Activated CD8-positive, alpha-beta memory T cell treated with anti-CD3 and anti-CD28 coated beads, Interleukin-2, amount 50 U/mL, for 24 hours (primary cell): ENCODE measurements around the gene SOD3.

Experiments used
- DNase-seq: peaks from one replicate; pipeline ENCODE4 v3.0.0-alpha.2; 2020; ENCODE audit errors: extremely low read depth

Gene SOD3

DNA sequence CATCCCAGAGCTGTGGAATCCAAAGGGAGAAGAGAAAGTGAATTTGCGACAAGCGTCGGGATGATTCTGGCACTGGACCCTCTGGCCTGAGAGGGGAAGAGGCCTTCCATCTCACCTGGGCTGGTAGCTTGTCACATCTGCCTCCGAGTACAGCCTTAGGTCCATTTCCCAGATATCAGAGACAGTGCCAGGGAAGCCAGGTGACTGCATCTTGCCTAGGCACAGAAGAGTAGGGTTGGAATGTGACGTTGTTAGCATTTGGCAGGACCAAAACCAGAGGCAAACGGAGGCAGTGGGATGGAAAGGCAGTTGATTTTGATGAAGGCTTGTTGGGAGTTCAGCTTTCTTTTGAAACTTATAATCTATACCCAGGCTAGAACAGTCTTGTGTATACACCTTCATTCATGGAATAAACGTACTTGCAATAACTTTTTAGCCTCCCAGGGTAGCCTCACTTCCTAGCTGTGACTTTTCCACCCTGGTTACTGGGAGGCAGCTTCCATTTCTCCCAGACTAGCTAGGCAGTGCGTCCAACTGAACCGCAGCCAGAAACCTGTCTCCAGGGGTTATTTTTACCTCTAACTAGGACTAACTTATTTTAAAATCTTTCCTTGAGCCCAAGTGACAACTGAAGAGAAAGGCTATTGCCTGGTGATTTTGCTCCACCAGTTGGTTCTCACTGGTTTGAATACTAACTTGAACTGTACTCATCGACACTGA is 5.9 kb downstream of the SOD3 start:
- DNase-seq = no peak

- DNase-seq = no peak
Observed at GRCh38 chr4:24802648-24803047, 7.3 kb downstream of the SOD3 start.

GRCh38 chr4:24805067-24805466 is 9.7 kb downstream of the SOD3 start:
- DNase-seq = no peak

DNA sequence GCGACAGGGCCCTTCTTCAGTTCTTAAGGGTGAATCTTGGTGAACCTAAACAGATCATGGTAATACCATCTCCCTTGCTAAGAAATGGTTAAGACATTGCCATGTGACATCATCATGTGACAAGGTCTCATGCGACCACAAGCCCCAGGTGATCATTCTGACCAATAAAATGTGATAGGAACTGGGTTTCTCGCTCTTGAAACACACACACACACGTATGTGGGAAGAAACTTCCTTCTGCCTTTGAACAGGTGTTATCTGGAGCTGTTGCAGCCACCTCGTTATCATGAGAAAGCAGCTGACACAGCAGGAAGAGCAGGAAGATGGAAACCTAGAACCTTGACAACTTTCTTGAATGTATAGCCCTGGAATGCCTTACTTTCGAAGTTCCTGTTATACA is 10.2 kb downstream of the SOD3 start:
- DNase-seq = no peak

GRCh38 chr4:24806206-24806990 is 11.0 kb downstream of the SOD3 start:
- DNase-seq = no peak

- no peak for DNase-seq
Observed at GRCh38 chr4:24807611-24808010, 12.2 kb downstream of the SOD3 start.

GRCh38 chr4:24808261-24808660 is 12.9 kb downstream of the SOD3 start:
- DNase-seq = no peak

- no peak for DNase-seq
Observed at GRCh38 chr4:24808955-24809354, 13.6 kb downstream of the SOD3 start.

- DNase-seq = no peak
Observed at GRCh38 chr4:24809376-24809775, 14.0 kb downstream of the SOD3 start.

GRCh38 chr4:24809815-24810405 is 14.5 kb downstream of the SOD3 start:
- DNase-seq = no peak

DNA sequence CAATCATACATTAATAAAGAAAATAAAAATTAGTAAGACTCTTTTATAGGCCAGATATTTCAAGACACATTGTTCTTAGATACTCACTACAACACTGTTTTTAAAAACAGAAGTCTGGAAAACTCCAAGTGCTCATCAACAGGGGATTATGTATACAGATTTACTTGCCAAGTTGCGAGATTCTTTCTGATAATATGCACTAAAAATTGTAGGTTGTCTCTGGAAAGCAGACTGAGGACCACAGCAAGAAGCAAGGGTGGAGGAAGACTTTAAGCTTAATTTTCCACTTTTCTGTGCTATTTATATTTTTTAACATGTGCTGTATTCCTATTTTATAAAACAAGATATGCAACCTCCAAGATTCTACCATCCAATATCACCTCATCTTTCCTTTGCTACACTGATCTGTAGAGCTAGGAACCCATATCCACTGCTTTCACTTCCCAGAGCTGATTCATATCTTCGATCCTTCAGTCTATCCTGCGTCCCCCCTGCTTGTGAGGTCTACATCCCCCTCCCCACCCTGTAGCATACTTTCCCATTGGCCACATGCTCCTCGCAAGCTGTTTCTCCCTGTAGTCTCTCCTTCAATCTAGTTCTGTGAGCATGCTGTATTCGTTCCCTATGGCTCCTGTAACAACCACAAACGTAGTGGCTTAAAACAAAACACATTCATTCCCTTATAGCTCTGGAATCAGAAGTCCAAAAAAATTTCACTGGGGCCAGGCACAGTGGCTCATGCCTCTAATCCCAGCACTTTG is 15.7 kb downstream of the SOD3 start:
- no peak for DNase-seq

- no peak for DNase-seq
Observed at GRCh38 chr4:24813732-24814131, 18.4 kb downstream of the SOD3 start.

DNA sequence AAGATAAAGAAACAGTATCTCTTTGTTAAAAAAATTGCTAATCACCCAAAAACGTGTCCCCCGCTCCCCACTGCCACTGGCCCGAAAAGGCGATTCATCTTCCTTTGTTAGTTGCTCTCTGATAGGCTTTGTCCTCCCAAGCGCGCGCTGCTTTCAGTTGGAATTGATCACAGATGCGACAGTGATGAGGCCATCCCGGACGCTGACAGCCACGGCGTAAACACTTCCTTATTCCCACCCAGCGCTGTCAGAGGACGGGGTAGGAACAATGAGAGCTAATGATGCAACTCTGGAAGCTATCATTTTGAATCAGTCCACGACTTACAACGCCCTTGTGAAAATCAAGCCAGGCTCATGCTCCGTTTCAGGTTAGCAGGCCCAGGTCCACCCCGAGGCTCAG is 21.4 kb downstream of the SOD3 start:
- no peak for DNase-seq

DNA sequence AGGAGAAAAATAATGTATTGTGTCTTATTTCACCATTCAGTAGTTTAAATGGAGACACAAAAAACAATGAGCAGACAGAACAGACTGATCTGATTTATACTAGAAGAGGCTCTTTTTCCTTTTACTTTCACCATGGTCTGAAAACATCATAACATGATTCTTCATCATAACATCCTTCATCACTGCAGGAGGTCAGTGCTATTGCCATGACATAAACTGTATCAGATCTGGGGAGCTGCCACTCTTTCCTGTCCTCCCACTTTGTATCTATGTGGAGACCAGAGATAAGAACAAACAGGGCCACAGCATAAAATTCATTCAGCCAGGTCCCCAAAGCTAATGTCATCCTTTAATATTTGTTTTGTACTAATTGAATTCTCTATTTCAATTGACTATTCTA is 25.2 kb downstream of the SOD3 start:
- no peak for DNase-seq

DNA sequence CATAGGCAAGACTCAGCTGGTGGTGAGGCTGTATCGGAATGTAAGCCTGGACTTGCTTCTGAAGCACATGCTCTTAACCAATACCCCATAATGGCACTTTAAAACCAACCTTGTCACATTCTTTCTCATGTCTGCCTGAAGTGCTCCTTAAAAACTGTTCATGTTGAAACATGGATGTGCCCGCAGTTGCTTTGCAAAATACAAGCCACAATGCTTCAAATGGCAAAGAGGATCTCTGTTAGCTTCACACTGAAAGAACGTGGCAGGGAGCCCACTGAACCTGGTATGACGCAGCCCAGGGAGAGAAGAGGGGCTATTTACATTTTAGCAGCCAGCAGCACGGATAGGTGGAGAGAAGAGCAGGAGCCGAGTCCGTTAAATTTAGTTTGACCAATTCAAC is 29.3 kb downstream of the SOD3 start:
- DNase-seq = no peak

DNA sequence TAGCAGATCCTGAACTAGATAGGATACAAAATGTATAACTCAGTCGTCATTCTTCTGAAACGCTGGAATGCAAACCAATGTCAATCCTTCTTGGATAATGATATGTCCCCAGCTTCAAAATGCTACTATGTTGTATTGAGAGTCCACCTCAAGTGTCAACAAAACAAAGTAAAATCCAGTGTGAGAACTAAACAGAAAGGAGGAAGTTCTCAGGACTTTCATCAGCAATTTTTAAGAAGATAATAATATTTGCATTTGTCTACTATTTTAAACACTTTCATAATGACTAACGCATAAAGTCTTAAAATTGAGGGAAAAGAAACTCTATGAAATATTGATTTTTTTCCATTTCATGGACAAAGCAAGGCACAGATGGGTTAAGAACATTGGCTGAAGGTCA is 36.3 kb downstream of the SOD3 start:
- DNase-seq = no peak

DNA sequence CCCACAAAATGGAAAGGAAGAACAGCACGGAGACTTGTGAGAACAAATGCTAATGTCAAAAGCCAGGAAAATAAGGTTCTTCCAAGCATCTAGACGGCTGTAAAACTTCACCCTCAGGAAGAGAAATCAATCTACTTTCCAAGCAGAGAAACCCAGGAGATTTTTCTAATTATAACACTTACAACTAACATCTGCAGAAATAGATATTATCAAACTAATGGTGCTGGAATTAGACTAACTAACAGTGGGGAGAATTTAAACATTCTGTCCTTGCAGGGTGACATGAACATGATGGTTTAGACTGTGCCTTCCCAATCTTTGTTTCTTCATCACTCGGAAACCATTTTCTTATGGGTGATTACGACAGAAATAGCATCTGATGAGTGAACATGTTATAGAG is 40.3 kb downstream of the SOD3 start:
- no peak for DNase-seq

DNA sequence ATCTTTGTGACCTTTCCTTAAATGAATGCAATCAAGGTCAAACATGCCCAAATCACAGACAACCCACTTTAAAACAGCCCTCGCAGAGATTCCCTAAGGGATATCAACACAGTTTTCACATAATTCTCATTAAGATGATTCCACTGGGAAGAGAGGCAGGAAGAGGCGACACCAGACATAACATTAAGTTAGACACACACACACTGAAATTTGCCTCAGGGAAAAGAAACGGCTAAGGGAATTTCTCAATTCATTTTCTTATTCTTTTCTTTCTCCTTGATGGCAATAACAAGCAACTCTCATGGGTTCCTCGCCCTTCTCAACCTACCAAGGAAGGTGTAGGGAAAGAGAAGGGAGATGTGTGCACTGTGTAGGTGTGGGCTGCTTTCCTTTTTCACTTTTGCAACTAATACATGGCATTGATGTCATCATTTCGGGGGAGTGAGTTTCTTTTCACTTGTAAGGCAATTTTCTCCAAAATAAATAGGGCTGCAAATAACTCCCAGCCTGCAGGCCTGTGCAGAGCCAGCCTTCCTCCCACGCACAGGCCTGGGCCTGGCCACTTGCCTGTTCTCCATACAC is 41.4 kb downstream of the SOD3 start:
- DNase-seq = no peak

DNA sequence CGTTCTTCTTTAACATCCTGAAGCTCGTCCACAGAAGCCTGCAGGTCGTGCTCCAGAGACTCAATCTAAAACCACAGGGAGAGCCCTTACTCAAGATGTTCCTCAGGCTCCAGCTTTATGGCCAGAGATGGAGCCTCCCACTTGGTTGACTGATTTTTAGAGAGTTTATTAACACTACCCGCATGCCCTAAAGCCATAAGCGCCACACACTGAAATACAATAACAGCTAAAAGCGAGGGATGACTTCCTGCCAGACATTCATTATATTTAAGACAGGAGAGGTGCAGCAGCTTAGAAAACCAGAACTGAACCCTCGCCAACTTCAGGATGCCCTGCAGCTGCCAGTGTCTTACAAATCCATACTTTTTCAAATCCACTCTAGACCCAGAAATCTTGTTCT is 42.0 kb downstream of the SOD3 start:
- DNase-seq = no peak

DNA sequence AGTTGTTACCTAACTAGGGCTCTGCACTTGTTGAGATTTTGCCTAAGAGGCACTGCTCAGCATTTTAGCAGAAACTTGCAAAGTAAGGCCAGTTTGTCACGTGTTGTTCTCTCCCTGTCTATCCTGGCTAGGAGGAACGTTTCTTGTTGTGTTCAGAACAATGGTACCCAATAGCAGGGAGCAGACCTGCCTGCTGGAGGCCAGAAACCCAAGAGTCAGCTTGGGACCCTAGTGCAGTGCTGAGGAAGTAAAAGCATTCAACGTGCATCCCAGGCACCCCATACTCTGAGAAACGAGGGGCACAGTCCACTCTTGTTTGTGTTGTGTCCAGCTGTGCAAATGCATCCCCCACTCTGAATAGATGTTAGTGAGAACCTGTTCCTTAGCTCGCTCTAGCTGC is 42.4 kb downstream of the SOD3 start:
- DNase-seq = no peak

- no peak for DNase-seq
Observed at GRCh38 chr4:24840362-24840761, 45.0 kb downstream of the SOD3 start.
